ENCODE data around the gene KRT14.
"Not testable (repeated sequence)": the region's sequence is repeated elsewhere in the genome, so short reads cannot be mapped to it uniquely, and the experiment has no call there.

Gene KRT14

DNA sequence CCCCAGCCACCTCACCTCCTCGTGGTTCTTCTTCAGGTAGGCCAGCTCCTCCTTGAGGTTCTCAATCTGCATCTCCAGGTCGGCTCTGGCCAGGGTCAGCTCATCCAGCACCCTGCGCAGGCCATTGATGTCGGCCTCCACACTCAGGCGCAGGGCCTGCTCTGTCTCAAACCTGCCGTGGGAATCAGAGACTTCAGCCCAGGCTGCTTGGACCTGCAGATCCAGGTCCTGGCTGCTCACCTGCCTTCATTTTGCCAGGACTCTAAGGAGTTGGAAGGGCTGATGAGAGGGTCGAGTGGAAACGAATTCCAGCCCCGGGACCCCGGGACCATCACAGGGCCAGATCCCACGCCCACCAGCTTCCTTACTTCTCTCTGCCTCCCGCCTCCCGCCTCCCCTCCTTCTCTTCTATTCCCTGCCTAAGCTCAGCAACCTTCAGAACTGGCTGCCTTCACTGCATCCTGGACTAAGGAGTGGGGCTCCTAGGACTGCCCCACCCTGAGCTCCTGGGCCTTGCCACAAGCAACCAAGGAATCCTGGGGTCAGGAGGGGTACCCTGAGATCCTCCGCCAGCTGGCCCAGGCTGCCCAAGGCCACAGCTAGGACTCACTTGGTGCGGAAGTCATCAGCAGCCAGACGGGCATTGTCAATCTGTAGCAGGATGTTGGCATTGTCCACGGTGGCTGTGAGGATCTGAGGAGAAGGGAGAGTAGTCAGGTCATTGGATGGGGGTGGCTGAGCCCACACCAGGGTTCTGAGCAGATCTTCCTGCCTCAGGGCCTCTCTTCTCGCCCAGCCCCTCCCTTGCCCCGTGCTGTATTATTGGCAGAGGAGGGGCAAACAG lies 35.9 kb upstream of the KRT14 start:
- DNase-seq = not testable (repeated sequence)

DNA sequence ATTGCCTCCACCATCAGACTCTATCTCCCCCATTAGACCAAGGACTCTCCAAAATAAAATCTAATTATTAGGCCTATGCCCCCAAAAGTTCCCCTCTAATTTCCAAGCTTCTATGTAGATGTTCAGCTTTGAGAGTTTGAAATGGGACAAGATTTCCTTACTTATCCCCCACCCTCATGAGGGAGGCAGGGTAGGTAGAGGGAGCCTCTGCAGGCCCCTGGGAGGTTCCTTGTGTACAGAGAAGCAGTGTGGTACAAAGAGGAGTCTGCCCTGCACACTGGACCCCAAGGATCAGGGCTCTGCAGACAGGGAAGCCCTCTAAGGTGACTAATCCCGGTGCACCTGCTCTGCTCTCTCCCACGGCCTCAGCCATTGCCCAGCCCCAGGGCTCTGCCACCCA lies 35.2 kb upstream of the KRT14 start:
- DNase-seq = no peak

DNA sequence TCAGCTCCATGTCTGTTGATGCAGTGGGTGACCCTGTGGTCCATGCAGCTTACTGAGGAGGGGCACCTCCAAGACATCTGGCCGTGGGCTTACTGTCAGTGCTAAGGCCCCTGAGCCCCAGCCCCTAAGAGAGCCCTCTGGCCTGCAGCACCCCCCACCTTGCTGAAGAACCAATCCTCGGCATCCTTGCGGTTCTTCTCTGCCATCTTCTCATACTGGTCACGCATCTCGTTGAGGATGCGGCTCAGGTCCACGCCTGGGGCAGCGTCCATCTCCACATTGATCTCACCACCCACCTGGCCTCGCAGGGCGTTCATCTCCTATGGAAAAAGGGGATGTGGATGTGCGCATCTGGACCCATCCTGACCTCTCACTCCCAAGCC lies 34.7 kb upstream of the KRT14 start:
- not testable (repeated sequence) for DNase-seq

DNA sequence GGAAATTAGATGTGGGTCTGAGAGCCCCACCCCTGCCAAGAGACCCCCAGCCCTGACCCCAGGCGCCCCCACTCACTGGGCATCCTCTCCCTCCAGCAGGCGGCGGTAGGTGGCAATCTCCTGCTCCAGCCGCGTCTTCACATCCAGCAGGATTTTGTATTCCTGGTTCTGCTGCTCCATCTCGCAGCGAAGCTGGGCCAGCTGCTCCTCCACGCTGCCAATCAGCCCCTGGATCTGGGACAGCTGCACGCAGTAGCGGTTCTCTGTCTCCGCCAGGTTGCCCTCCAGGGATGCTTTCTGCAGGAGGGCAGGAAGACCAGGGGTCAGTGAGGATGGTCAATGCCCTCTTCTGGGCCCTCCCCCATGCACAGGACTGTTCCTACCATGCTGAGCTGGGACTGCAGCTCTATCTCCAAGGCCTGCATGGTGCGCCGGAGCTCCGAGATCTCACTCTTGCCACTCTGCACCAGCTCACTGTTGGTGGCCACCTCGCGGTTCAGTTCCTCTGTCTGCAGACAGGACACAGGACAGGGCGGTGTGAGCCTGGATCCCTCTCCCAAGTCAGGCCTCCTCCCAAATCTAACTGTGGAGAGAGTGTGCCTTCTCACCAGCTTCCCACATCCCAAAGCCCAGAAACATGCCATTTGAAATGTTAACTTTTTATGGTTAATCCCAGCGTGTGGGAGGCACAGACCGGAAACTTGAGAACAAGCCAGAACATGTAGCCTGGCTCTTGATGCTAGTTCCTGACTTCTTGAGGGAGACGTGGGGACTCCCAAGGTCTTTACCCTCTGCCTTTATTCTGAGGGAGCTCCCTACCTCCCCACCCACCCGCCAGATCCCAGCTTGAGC lies 34.1 kb upstream of the KRT14 start:
- no peak for DNase-seq

DNA sequence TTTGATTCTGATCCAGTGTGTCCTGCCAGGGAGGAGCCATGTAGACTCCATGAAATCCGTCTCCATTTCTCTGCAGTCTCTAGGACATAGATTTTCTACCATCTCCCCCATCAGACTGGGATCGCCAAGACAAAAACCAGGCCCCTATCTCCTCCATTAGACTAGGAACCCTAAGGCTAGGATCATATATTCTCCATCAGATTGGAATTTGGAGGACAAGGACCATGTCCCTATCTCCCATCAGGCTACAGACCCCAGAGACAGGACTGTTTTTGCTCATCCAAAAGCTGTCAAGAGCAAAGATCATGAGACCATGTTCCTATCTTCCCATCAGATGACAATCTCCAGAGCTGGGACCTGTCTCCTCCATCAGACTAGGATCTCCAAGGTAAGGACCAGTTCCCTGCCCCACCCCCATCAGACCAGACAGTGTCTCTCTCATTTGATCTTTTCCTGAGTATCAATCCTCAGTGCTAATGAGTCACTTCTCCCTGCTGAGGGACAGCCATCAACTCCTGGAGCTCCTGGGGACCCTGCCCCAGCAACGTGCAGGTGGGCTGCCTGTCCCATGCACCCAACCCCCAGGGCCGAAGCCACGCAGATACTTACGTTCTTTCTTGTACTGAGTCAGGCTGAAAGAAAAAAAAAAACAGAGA lies 33.4 kb upstream of the KRT14 start:
- not testable (repeated sequence) for DNase-seq

DNA sequence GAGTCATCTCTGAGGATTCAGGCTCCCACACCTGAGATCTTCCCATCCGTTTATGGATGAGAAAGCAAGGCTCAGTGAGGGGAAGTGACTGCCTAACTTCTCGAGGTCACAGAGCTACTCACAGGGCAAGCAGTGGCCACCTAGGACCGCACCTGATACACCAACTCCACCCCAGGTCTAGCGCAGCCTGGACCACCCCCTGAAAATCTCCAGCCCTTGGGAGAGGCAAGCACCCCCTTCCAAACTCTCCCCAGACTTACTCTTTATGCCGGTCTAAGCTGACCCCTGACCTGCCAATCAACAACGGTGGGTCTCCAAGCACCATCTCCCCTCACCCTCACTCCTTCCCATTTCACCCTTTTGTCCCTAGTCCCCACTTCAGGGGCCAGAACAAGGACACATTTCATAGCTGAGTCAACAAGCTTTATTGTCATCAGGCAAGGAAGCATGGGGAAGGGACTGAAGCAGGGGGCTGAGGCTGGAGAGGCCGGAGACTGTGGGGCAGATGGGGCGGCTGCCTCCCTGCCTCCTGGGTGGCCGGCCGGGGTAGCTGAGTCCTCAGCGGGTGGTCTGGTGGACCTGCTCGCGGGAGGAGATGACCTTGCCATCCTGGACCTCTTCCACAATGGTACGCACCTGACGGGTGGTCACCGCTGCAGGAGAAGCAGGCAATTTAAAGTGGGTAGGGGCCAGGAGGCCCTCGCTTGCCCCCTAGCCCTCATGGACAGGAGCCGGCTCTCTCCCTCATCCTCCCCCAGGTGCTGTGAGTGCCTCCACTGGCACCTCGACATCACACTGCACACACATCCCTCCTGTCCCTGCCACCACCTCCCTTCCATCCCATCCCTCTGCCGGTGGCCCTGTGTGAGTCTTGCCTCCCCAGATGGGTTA lies 32.6 kb upstream of the KRT14 start:
- no peak for DNase-seq

DNA sequence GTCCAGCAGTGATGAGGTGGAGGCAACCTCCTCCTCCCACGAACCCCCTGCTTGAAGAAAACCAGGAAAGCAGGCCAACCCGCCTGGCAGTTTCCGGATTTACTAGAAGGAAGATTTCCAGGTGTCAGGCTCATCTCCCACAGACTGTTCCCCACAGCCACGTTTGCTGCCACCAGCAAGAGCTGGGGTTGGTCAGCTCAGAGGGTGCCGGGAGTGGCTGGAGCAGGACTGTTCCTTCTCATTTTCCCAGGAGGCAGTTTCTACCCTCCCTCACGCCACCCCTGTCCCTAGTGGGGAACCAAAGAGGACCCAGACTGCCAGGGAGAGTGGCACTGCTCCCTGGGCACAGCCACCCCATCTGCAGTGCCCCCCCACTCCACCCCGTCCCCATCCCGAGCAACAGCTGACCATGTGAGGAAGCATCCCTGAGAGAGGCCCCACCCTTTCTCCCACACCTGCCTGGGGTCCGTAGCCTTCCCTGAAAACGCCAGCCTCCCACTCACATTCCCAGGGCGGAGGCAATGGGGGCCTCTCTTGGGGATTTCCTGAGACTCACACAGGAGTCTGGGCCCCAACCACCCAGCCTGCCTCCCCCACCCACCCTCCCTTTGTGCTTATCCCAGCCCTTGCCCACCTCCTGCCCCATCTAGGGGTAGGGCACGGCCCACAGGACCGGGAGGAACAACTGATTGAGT lies 31.8 kb upstream of the KRT14 start:
- DNase-seq = no peak

DNA sequence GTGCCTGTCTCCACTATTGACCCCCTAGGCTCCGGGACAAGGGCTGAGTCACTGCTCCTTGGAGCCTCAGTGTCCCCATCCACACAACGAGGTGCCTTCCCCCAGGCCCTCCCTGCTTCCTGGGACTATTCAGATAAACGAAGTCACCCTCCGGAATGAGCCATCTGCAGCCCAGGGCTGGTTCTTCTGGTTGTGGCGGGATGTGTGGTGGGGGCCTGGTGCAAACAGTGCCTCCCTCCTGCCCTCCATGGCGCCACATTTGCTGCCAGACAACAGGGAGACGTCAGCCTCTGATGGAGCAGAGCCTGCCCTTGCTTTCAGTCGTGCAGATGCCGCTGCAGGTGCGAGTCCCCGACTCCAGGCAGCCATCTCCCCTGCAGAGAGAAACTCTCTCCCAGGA lies 31.0 kb upstream of the KRT14 start:
- no peak for DNase-seq

DNA sequence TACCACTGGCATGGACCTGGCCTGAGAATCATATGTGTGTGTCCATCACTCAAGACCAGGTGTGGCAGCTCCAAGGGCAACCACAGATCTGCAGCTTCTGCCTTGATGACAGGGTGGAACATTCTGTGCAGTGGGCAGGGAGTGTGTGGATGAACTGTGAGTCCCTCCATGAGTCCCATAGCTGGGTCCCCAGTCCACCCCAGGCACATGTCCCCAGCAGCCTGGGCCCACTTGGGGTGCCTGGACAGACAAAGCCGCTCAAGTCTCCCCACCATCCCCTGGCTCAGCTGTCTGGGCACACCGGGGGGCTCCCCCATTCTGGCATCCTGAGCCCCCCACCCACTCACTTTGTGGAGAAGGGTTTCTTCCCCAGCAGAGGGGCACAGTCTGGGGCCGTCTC lies 30.4 kb upstream of the KRT14 start:
- no peak for DNase-seq

DNA sequence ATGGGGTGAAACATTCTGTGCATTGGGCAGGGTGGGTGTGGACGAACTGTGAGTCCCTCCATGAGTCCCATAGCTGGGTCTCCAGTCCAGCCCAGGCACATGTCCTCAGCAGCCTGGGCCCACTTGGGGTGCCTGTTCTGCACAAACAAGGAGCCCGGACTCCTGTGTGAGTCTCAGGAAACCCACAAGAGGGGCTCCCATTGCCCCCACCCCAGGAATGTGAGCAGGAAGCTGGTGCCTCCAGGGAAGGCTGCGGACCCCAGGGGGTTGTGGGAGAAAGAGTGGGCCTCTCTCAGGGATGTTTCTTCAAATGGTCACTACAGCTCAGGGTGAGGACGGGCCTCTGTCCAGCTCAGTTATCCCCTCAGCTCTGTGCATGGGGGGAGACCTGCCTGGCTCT lies 29.8 kb upstream of the KRT14 start:
- DNase-seq = peak; percentile 45

DNA sequence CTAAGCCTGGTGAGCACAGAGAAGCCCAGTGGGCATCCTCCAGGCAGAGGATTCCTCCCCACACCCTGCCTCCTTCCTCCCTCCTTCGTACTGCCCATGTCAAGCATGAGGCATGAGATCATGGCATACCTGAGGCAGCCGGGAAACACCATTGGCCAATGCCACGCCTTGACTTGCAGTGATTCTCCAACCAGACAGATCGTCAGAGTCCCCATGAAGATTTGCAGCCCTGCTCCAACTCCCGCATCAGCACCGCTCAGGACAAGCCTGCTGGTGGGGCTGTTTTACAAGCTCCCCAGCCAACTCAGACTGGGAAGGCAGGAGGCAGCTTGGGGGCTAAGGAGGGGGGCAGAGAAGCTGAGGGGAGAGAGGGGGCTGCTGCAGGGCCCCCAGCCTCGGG lies 28.8 kb upstream of the KRT14 start:
- DNase-seq = no peak

DNA sequence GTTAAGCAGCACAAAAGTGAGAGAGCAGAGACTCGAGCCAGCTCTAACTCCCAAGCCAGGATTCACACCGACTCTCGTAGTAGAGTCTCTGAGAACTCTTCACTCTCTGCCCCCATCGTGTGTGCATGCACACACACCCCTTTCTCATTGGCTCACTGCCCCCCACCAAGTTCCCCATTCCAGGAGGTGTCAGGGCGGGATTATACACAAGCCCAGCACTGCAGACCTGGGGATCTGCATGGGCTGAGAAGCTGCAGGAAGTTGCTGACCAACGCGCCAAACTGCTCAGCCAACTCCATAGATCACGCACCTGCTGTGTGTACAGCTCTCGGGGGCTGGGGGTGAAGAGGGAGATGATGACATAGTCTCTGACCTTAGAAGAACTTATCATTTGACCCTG lies 28.1 kb upstream of the KRT14 start:
- not testable (repeated sequence) for DNase-seq

DNA sequence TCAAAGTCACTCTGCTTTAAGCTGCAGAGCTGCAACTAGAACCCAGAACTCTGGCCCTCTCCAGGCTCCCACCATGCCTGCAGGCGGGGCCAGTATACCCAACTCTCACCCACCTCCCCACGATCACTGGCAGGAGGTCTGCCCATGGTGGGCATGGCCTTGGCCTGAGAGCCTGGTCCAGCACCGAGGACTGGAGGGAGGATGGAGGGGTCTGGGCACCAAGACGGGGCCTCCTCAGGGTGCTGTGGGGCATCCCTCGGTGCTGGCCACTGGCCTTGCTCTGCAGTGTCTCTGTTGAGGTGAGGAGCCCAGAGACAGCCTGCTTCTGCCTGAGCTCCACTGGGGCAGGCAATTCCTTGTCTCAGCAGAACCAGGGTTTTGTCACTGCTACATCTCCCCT lies 27.4 kb upstream of the KRT14 start:
- no peak for DNase-seq

DNA sequence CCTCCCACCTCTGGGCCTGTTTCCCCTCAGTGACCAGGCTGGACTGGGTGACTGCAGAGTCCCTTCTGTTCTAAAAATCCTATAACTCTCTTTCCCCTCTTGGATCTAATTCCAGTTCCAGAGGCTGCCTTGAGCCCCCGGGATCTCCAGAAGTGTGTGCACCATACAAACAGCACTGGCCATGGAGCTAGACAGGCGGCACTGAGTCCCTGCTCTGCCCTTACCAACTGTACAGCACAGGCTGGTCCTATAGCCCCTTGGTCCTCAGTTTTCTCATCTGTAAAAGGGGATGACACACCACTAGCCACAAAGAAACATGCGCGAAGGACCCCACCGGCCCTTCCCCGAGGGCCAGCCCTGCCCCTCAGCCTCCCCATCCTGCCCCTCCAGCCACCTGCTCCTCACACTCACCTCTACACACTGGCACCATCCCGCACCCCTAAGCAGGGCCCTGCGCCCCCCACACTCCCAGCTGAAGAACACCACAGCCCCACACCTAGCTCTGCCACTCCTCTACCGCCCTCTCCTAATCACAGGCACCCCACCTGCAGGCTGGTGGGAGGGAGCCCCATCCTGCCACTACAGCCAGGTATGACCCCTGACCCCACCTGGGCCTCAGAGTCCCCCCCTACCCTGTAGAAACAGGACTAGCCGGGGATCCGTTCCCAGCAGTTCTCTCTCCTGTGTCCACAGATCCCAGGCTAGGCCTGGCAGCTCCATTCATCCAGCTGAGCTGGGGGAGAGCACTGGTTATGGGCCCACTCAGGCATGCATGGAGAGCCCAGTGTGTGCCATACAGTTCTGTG lies 26.8 kb upstream of the KRT14 start:
- no peak for DNase-seq

DNA sequence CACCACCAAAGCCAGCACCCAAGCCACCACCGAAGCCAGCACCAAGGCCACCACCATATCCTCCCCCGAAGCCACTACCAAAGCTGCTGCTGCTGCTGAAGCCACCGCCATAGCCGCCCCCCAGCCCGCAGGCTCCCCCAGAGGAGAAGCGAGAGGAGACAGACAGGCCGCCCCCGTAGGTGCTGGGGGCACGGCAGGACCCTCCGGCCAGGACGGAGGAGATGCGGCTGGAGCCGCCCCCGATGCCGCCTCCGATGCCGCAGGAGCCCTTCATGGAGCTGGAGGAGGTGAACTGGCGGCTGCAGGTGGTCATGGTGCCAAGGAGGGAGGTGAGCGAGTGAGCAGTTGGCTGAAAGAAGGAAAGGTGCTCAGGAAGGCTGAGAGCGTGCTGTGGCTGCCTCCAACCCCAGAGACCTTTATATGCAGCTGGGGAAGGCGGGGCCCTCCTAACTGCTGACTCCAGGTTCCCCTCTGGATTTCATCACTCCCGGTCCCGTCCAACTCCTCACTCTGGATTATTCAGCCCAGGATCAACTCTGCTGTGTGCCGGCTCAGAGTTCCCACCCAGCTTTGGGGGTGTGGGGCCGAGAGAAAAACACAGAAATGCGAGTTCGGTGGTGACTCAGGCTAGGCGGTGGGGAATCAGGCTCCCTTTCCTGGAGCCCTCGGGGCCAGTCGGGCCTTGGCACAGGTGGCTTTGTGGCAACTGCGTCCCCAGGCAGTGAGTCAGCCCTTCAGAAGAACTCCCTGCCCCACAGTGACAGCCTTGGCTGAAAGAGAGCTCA lies 25.9 kb upstream of the KRT14 start, which contains the start of gene KRT16:
TSS of gene KRT16 (minus strand) at position 392 of the 785 bp plus-strand sequence. CDS start at position 313, 79 bp downstream.
- not testable (repeated sequence) for DNase-seq

DNA sequence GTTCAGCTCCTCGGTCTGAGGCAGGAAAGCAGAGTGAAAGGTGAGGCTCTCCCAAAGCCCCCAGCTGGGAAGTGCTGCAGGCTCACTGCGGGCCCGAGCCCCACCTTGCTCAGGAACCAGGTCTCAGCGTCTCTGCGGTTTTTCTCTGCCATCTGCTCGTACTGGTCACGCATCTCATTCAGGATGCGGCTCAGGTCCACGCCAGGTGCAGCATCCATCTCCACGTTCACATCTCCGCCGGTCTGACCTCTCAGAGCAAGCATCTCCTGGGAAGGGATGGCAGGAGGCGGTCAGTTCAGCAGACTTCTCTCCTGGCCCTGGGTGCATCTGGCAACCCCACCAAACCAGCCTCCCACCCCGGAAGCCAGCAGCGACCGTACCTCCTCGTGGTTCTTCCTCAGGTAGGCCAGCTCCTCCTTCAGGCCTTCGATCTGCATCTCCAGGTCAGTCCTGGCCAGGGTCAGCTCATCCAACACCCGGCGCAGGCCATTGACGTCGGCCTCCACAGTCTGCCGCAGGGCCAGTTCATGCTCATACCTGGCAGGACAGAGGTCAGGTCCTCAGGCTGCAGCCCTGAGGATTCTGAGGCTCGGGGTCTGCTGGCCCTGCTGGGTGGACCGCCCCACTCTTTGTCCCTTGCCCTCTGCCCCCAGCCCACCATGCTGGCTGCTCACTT lies 24.4 kb upstream of the KRT14 start:
- no peak for DNase-seq

DNA sequence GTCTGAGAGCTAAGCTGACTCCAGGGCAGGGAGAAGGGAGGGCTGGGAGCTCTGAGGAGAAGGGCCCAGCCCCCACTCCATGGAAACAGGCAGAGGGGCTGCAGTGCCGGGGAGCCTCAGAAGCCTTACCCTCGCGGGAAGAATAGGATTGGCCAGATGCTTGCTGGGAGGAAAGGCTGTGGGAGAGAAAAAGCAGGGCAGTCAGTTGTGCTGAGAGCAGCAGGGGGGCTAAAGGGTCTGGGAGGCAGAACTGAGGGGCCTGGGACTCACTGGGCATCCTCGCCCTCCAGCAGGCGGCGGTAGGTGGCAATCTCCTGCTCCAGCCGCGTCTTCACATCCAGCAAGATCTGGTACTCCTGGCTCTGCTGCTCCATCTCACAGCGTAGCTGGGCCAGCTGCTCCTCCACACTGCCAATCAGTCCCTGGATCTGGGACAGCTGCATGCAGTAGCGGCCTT lies 23.4 kb upstream of the KRT14 start:
- peak; percentile 74 for DNase-seq

DNA sequence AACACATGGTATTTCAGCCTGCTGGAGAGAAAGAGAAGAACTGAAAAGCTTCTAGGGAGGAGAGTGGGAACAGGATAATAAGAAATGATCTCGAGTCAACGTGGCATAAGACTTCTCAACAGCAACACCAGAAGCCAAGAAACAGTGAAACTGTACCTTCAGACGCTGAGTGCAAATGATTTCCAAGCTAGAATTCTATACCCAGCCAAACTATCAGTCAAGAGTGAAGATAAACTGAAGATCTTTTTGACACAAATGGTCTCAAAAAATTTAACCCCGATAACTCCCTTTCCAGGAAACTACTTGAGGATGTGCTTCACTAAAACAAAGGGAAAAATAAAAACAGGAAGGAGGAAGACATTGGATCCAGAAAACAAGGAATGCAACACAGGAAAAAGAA lies 20.2 kb upstream of the KRT14 start:
- not testable (repeated sequence) for DNase-seq

DNA sequence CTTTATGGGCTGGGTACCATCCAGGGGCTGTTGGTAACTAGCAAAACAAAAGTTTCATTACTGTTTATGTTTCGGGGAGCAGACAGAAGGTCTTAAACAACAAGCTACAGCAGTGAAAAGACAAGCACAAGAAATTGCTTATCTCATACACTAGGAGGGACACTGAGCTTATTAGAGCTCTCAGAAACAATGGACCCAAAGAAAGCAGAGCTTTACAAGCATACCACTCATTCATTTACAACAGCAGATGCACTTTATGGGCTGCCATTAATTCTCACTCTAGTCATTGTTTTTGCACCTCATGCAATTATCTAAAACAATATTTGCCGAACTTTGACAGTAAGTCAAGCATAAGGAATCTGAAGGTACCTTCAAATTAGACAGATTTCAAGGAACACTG lies 15.8 kb upstream of the KRT14 start:
- DNase-seq = no peak
